ENCODE results near the gene SSBP3. TPM values are rescaled to one million over a fixed set of nuclear protein-coding genes. Genes with fewer than 3 reads are reported as not detected.
A peak's percentile ranks its signal among the peaks of the same experiment; 100 is the strongest.
"Not testable (repeated sequence)": the region's sequence is repeated elsewhere in the genome, so short reads cannot be mapped to it uniquely, and the experiment has no call there.

Gene SSBP3
- total RNA-seq, 1 donor from 2014 or later = 84.4 TPM

GRCh38 chr1:54397980-54398379 lies 8.2 kb downstream of the SSBP3 start:
- Mint-ChIP-seq H3K27me3 (ENCODE audit: low read depth) (no peaks in the 10 kb centered on the region), H3K9me3 (no peaks in the 10 kb centered on the region), H3K4me3 (ENCODE audit: low read depth) (no peak overlapping the region), H3K4me1 (ENCODE audit: low read depth) (peaks cover 50% of the 10 kb centered on the region), H3K27ac (no peak overlapping the region), H3K36me3 (ENCODE audit: low read depth) (peaks cover 81% of the 10 kb centered on the region)
- no peak for DNase-seq (ENCODE audit: low spot score)
- intact Hi-C loops (cut with micrococcal nuclease) = no loop called here

DNA sequence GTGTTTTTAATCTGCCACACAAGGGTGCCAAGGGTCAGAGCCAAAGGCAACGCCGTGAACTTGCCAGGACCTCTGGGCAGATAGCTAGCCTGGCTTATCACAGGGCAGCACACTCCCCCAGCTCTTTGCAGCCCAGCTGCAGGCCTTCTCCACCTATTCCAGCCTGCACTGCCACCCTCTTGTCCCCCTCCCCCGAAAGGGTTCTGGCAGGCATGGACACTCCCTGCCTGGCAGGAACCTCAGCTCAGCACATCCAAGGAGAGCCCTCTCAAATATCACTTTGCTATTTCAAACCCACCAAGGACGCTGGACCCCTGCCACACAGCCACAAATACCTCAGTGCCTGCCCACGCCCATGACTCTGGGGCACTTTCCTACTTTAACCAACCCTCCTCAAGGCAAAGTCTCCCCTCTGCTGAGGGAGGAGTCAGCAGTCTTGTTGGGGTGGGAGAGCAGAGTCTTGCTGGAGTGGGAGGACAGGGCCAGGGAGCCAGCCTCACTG lies 9.1 kb downstream of the SSBP3 start:
- H3K27ac Mint-ChIP-seq = no peak overlapping the region
- peaks cover 80% of the 10 kb centered on the region for H3K36me3 Mint-ChIP-seq (ENCODE audit: low read depth)
- DNase-seq (ENCODE audit: low spot score) = no peak
- intact Hi-C loops (cut with micrococcal nuclease) = no loop called here
- H3K9me3 Mint-ChIP-seq = no peaks in the 10 kb centered on the region
- H3K27me3 Mint-ChIP-seq (ENCODE audit: low read depth) = no peaks in the 10 kb centered on the region
- H3K4me1 Mint-ChIP-seq (ENCODE audit: low read depth) = peaks cover 47% of the 10 kb centered on the region
- no peak overlapping the region for H3K4me3 Mint-ChIP-seq (ENCODE audit: low read depth)

DNA sequence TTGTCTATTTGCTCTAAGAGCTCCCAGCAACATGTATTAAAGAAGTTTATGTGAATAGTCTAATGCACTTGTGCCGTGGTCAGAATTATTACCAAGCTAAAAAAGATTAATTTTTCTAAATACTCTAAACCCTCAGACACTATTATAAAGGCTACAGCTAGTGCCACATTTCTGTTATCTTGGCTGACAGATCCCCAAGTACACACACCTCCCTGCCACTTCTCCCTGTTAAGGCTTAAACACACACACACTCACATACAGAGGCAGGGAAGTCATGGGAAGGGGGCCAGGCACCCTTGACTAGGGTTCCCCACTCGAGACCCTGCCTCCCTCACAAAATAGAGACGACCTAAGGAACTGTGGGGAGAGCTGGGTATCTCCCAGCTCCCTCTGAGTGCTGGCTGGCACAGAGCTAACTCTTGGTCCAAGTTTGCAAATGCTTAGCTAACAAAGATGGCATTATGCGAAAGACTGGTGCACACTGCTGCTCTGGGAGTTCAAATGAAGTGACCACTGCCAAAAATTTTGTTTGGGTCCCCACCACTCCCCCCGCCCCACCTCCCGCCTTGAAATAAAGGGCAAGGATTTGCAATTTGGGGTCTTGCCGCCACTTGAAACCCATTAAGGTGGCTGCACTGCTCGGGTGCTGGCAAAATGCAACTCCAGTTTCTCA lies 9.8 kb downstream of the SSBP3 start:
- DNase-seq (ENCODE audit: low spot score) = no peak
- Mint-ChIP-seq H3K27ac (peak overlapping the region; percentile 52), H3K9me3 (no peaks in the 10 kb centered on the region), H3K4me3 (ENCODE audit: low read depth) (no peak overlapping the region), H3K4me1 (ENCODE audit: low read depth) (peaks cover 40% of the 10 kb centered on the region), H3K27me3 (ENCODE audit: low read depth) (no peaks in the 10 kb centered on the region), H3K36me3 (ENCODE audit: low read depth) (peaks cover 75% of the 10 kb centered on the region)
- intact Hi-C loops (cut with micrococcal nuclease) = no loop called here

DNA sequence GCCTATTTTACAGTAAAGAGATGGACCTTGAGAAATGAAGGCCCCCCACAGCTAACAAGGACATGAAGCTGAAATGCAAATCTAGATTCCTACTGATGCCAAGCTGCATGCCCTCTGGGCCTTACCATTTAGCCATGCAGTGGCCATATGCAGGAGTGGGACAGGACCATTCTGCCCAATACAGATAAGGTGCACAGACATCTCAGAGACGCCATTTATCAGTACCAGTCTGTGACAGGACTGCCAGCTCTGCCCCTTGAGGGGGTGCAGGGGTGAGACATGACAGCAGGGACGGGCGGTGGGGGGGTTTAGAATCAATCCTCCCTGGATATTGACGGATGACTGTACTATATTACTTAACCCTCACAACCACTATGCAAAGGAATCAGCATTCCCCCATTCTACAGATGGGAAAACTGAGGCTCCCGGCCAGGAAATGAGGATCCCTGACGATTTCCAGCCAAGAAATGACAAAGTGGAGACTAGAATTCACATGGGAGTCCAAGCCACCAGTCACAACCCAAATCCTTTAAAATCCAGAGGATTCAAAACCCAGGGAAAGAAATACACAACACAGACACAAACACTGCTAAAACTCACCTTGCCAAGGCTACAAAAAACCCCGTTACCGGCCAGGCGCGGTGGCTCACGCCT lies 10.8 kb downstream of the SSBP3 start:
- Mint-ChIP-seq H3K36me3 (ENCODE audit: low read depth) (peaks cover 71% of the 10 kb centered on the region), H3K27me3 (ENCODE audit: low read depth) (no peaks in the 10 kb centered on the region), H3K9me3 (no peaks in the 10 kb centered on the region), H3K27ac (no peak overlapping the region), H3K4me3 (ENCODE audit: low read depth) (no peak overlapping the region), H3K4me1 (ENCODE audit: low read depth) (peaks cover 30% of the 10 kb centered on the region)
- DNase-seq (ENCODE audit: low spot score) = no peak
- intact Hi-C loops (cut with micrococcal nuclease) = no loop called here

- no peak overlapping the region for H3K27ac Mint-ChIP-seq
- intact Hi-C loops (cut with micrococcal nuclease) = no loop called here
- no peaks in the 10 kb centered on the region for H3K27me3 Mint-ChIP-seq (ENCODE audit: low read depth)
- H3K4me3 Mint-ChIP-seq (ENCODE audit: low read depth) = no peak overlapping the region
- DNase-seq (ENCODE audit: low spot score) = no peak
- peaks cover 65% of the 10 kb centered on the region for H3K36me3 Mint-ChIP-seq (ENCODE audit: low read depth)
- H3K9me3 Mint-ChIP-seq = no peaks in the 10 kb centered on the region
- peaks cover 19% of the 10 kb centered on the region for H3K4me1 Mint-ChIP-seq (ENCODE audit: low read depth)
Observed at GRCh38 chr1:54394104-54394503, 12.1 kb downstream of the SSBP3 start.

GRCh38 chr1:54392401-54392800 lies 13.8 kb downstream of the SSBP3 start:
- DNase-seq (ENCODE audit: low spot score) = no peak
- Mint-ChIP-seq H3K4me3 (ENCODE audit: low read depth) (no peak overlapping the region), H3K27me3 (ENCODE audit: low read depth) (no peaks in the 10 kb centered on the region), H3K36me3 (ENCODE audit: low read depth) (peaks cover 50% of the 10 kb centered on the region), H3K4me1 (ENCODE audit: low read depth) (peaks cover 10% of the 10 kb centered on the region), H3K9me3 (no peaks in the 10 kb centered on the region), H3K27ac (no peak overlapping the region)
- intact Hi-C loops (cut with micrococcal nuclease) = no loop called here

DNA sequence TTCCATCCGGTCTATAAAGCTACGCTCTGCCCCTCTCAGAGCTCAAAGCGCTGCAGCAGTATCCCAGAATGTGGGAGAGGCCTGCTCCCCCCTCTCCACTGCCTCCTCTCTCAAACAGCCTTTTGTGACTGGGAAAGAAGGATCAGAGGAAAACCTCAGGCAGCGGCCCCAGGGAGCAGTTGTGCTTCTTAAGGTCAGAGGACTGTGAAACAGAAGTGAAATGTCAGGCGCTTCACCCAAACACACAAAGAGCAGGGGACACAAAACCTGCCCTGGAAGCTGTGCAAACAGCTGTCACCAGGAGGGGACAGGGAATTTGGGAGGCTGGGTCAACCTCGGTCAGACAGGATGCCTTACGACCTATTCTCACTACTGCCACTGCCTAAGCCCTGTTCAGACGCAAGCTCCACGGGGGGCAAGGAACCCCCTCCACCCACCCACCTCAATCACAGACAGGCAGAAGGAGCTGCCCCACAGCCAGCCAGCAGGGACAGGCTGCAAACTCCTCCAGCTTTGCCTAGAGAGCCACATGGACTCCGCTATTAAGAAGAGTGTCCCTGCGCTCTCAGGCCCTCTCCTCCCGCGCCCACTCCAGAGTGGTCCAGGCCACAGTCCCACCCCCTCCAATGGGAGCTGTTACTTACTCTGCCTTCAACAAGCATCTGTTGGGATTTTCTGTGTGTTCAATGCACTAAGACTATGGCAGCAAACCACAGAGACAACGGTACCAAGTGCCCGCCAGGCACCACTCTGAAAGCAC lies 14.6 kb downstream of the SSBP3 start:
- H3K36me3 Mint-ChIP-seq (ENCODE audit: low read depth) = peaks cover 49% of the 10 kb centered on the region

DNA sequence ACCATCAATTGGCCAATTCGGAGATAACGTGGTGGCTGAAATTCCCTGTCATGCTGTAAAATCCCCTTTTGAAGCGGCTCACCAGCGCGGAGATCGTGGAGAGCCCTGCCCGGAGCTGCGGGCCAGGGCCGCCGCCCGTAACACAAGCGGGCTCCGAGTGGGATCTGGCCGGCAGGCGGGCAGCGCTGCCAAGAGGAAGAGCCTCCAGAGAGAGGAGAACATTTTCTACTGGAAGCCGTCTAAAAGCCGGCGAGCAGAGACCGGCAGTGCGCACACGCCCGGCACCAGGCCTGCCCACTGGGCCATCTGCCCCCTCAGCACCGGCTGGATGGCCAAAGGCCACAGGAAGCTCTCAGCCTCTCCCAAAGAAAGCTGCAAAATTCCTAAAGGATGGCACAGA lies 15.5 kb downstream of the SSBP3 start:
- intact Hi-C loops (cut with micrococcal nuclease) = no loop called here
- peaks cover 8% of the 10 kb centered on the region for H3K4me1 Mint-ChIP-seq (ENCODE audit: low read depth)
- no peak overlapping the region for H3K4me3 Mint-ChIP-seq (ENCODE audit: low read depth)
- no peak for DNase-seq (ENCODE audit: low spot score)
- no peak overlapping the region for H3K27ac Mint-ChIP-seq
- H3K9me3 Mint-ChIP-seq = no peaks in the 10 kb centered on the region
- H3K36me3 Mint-ChIP-seq (ENCODE audit: low read depth) = peaks cover 46% of the 10 kb centered on the region
- H3K27me3 Mint-ChIP-seq (ENCODE audit: low read depth) = no peaks in the 10 kb centered on the region

More for the DNA sequence above, 14.6 kb downstream of the SSBP3 start:
- DNase-seq (ENCODE audit: low spot score) = no peak
- Mint-ChIP-seq H3K27ac (no peak overlapping the region), H3K27me3 (ENCODE audit: low read depth) (no peaks in the 10 kb centered on the region), H3K9me3 (no peaks in the 10 kb centered on the region), H3K4me1 (ENCODE audit: low read depth) (peaks cover 7% of the 10 kb centered on the region), H3K4me3 (ENCODE audit: low read depth) (no peak overlapping the region)
- intact Hi-C loops (cut with micrococcal nuclease) = no loop called here

DNA sequence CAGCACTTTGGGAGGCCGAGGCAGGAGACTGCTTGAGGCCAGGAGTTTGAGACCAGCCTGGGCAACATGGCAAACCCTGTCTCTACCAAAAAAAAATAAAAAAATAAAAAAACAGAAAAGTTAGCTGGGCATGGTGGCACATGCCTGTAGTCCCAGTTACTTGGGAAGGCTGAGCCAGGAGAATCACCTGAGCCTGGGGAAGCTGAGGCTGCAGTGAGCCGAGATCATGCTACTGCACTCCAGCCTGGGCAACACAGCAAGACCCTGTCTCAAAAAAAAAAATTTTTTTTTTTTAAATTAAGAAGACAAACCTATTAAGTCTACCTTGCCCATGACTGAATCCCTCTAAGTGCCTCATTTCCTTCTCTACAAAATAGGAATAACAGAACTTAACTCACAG lies 16.6 kb downstream of the SSBP3 start:
- H3K27me3 Mint-ChIP-seq (ENCODE audit: low read depth); DNase-seq (ENCODE audit: low spot score); H3K27ac Mint-ChIP-seq; H3K4me3 Mint-ChIP-seq (ENCODE audit: low read depth); H3K9me3 Mint-ChIP-seq; intact Hi-C loops (cut with micrococcal nuclease): not testable (repeated sequence)
- Mint-ChIP-seq H3K36me3 (ENCODE audit: low read depth) (peaks cover 45% of the 10 kb centered on the region), H3K4me1 (ENCODE audit: low read depth) (peaks cover 14% of the 10 kb centered on the region)

GRCh38 chr1:54387419-54387818 lies 18.8 kb downstream of the SSBP3 start:
- H3K9me3 Mint-ChIP-seq = no peaks in the 10 kb centered on the region
- H3K4me1 Mint-ChIP-seq (ENCODE audit: low read depth) = peaks cover 15% of the 10 kb centered on the region
- no peak for DNase-seq (ENCODE audit: low spot score)
- H3K27me3 Mint-ChIP-seq (ENCODE audit: low read depth) = no peaks in the 10 kb centered on the region
- no peak overlapping the region for H3K27ac Mint-ChIP-seq
- peaks cover 34% of the 10 kb centered on the region for H3K36me3 Mint-ChIP-seq (ENCODE audit: low read depth)
- intact Hi-C loops (cut with micrococcal nuclease) = no loop called here
- no peak overlapping the region for H3K4me3 Mint-ChIP-seq (ENCODE audit: low read depth)

DNA sequence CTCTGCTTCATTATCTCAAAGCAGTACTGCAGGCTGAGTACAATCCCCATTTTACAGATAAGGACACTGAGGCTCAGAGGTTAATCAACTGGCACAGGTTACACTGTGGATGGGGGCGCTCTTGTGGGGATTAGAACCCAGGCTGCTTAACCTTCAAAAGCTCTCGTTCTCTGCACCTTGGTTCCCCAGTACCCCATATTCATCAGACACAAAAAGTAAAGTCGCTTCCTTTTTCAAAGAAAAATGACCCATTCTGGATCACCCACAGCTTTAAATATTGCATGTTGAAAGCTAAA lies 20.5 kb downstream of the SSBP3 start:
- Mint-ChIP-seq H3K4me3 (ENCODE audit: low read depth) (no peak overlapping the region), H3K4me1 (ENCODE audit: low read depth) (peaks cover 17% of the 10 kb centered on the region), H3K27me3 (ENCODE audit: low read depth) (no peaks in the 10 kb centered on the region), H3K9me3 (no peaks in the 10 kb centered on the region), H3K27ac (no peak overlapping the region), H3K36me3 (ENCODE audit: low read depth) (peaks cover 28% of the 10 kb centered on the region)
- no peak for DNase-seq (ENCODE audit: low spot score)
- intact Hi-C loops (cut with micrococcal nuclease) = no loop called here

DNA sequence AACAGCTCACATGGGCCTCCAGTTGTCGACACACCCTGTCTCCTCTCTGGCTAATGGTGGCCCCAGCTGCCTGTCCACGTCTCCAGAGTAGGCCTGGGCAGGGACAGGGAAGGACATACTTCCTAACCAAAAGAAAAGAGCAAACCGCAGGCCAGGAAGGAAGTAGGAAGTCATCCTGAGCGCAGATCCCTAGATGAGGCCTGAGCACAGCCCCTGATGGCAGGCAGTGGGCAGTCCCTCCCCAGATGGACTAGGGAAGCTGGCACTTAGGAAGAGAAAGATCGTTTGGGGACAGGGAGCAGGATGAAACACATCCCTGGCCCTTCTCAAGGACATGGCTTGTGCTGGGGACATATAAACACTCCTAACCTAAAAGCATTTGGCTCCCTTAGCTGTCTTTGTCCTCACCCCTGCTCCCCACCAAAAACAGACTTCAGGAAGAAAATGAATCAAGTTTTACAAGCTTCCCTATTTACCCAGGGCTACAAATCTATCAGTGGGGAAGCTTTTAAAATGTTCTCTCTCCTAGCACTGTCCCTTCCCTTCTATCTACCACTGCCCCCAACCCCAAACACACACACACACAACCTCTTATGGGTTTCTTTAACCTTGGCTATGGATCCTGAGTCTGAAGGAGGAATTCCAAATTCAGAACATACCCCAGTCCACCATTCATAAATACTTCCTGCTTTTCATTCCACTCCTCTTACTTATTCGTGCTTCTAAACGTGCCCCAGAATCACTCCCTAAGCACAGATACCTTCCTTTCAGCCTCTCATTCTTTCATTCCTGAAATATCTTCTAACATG lies 21.1 kb downstream of the SSBP3 start:
- H3K9me3 Mint-ChIP-seq = no peaks in the 10 kb centered on the region
- no peak for DNase-seq (ENCODE audit: low spot score)
- intact Hi-C loops (cut with micrococcal nuclease) = no loop called here
- H3K27me3 Mint-ChIP-seq (ENCODE audit: low read depth) = no peaks in the 10 kb centered on the region
- peaks cover 24% of the 10 kb centered on the region for H3K36me3 Mint-ChIP-seq (ENCODE audit: low read depth)
- peak overlapping the region; percentile 51 for H3K27ac Mint-ChIP-seq
- no peak overlapping the region for H3K4me3 Mint-ChIP-seq (ENCODE audit: low read depth)
- peaks cover 18% of the 10 kb centered on the region for H3K4me1 Mint-ChIP-seq (ENCODE audit: low read depth)
